Testis (tissue), 3 donors: Measurements from ENCODE around the gene GRHPR. TPM values are rescaled to one million over a fixed set of nuclear protein-coding genes. Genes with fewer than 3 reads are reported as not detected.

Source experiments
- DNase-seq: peaks from one replicate; pipeline ENCODE4 v3.0.0-alpha.2; 2019
- H3K27ac ChIP-seq, 2 donors: fragments of 200-600 bp; sonication (generic); one replicate each; pipeline ENCODE4 v1.5.1; 2019
- H3K27me3 ChIP-seq: fragments of 200-600 bp; sonication (generic); one replicate; pipeline ENCODE4 v1.5.1; 2019
- H3K36me3 ChIP-seq: fragments of 200-600 bp; sonication (generic); one replicate; pipeline ENCODE4 v1.5.1; 2017; ENCODE audit warnings: low read depth; ENCODE audit errors: missing control alignments
- H3K4me1 ChIP-seq: fragments of 200-600 bp; sonication (generic); one replicate; pipeline ENCODE4 v1.5.1; 2019
- H3K4me3 ChIP-seq, 2 donors: fragments of 200-600 bp; sonication (generic); one replicate each; pipeline ENCODE4 v1.5.1; 2017 to 2019
- H3K9me3 ChIP-seq: fragments of 200-600 bp; sonication (generic); one replicate; pipeline ENCODE4 v1.5.1; 2017
- CTCF ChIP-seq, 3 experiments: fragments of 450-650 bp in 2 of 3; fragments of 200-600 bp in 1 of 3; sonication (generic) in 1 of 3; IDR thresholded peaks; one replicate each; pipeline ENCODE4 v1.5.1; 2016 to 2019; ENCODE audit warnings: antibody characterized with exemption in 3 of 3, mild to moderate bottlenecking in 2 of 3, moderate library complexity in 1 of 3
- POLR2A ChIP-seq: fragments of 450-650 bp; IDR thresholded peaks from one replicate; pipeline ENCODE4 v1.6.1; 2017; ENCODE audit warnings: antibody characterized with exemption, mild to moderate bottlenecking, moderate library complexity
- whole genome bisulfite sequencing, 2 donors: methylation state at CpG; one replicate each; pipeline ENCODE4 v1.1.5; 2018; 5-methylcytosine and 5-hydroxymethylcytosine counted together
- intact Hi-C: fragments of 100-400 bp; cut with DNase I; formaldehyde crosslinking; loops from one replicate; pipeline ENCODE4 v1.15.1; 2023; ENCODE audit warnings: low total_unique reads
- polyA plus RNA-seq: library from polyadenylated mRNA; stranded (reverse); fragments of 350-450 nt; fragmentation: Illumina TruSeq; extraction: RNeasy Lipid Tissue Mini Kit (QIAGEN cat#74804); gene quantifications from one replicate; pipeline ENCODE4 v1.2.3, GENCODE V29; 2014; ENCODE audit warnings: low read depth, low replicate concordance; ENCODE audit not compliant: insufficient read depth
- total RNA-seq, 2 donors: library from RNA; depleted of rRNA; stranded (reverse); fragments of >200 nt; gene quantifications; one replicate each; pipeline ENCODE4 v1.2.3, GENCODE V29; 2016

GRHPR gene
- total and polyA plus RNA-seq, 3 donors from 2014 or later: 130 to 262 (median 195) TPM

- Histone ChIP-seq H3K27ac (no peak overlapping the region), H3K4me3 (no peak overlapping the region), H3K4me1 (peaks cover 15% of the 10 kb centered on the region), H3K9me3 (no peaks in the 10 kb centered on the region), H3K36me3 (no peaks in the 10 kb centered on the region), H3K27me3 (no peaks in the 10 kb centered on the region)
- no peak for DNase-seq
- WGBS, 2 donors: 88% methylated on average over 6 to 9 of the region's 9 CpGs
- intact Hi-C loops: no loop called here
- TF ChIP-seq CTCF (IDR thresholded peaks at IDR 0.05) (no peak), POLR2A (no peak)
These were observed 17.9 kb upstream of the GRHPR start for GRCh38 chr9:37404590-37404989.

GRCh38 chr9:37405350-37405749 is 17.1 kb upstream of the GRHPR start:
- H3K27ac ChIP-seq: peak overlapping the region in 1 of 2 donors; percentile 23
- 28 to 32% methylated on average over 3 of the region's 3 CpGs for WGBS, 2 donors
- no peak for DNase-seq
- H3K36me3 ChIP-seq: no peaks in the 10 kb centered on the region
- H3K4me1 ChIP-seq: peaks cover 15% of the 10 kb centered on the region
- H3K4me3 ChIP-seq: no peak overlapping the region
- H3K9me3 ChIP-seq: no peaks in the 10 kb centered on the region
- H3K27me3 ChIP-seq: no peaks in the 10 kb centered on the region
- TF ChIP-seq CTCF (IDR thresholded peaks at IDR 0.05): no peak
- no peak for TF ChIP-seq POLR2A
- intact Hi-C loops: no loop called here

- Histone ChIP-seq H3K27ac (peak overlapping the region in 1 of 2 donors; percentile 25), H3K4me1 (peaks cover 15% of the 10 kb centered on the region), H3K9me3 (no peaks in the 10 kb centered on the region), H3K27me3 (no peaks in the 10 kb centered on the region), H3K36me3 (no peaks in the 10 kb centered on the region), H3K4me3 (no peak overlapping the region)
- intact Hi-C loops: no loop called here
- 67 to 78% methylated on average over 10 of the region's 10 CpGs for WGBS, 2 donors
- no peak for DNase-seq
- TF ChIP-seq POLR2A: no peak
- TF ChIP-seq CTCF (IDR thresholded peaks at IDR 0.05): no peak
These were observed 16.6 kb upstream of the GRHPR start for GRCh38 chr9:37405764-37406380.

GRCh38 chr9:37406603-37407401 is 15.7 kb upstream of the GRHPR start:
- intact Hi-C loops: no loop called here
- Histone ChIP-seq H3K27ac (no peak overlapping the region), H3K4me3 (no peak overlapping the region), H3K4me1 (peaks cover 15% of the 10 kb centered on the region), H3K9me3 (no peaks in the 10 kb centered on the region), H3K27me3 (no peaks in the 10 kb centered on the region), H3K36me3 (no peaks in the 10 kb centered on the region)
- no peak for DNase-seq
- WGBS, 2 donors: 95 to 97% methylated on average over 11 of the region's 11 CpGs
- TF ChIP-seq POLR2A: no peak
- TF ChIP-seq CTCF (IDR thresholded peaks at IDR 0.05): no peak
